HG02970 (cell line): Measurements from ENCODE around the gene PLK5.

Experiments used
- ATAC-seq: cut with Tn5 transposase; IDR thresholded peaks from one replicate; pipeline ENCODE4 v1.9.1; 2021; ENCODE audit warnings: mild to moderate bottlenecking, moderate library complexity, moderate number of reproducible peaks; ENCODE audit not compliant: unreplicated experiment, low FRiP score

PLK5 gene

DNA sequence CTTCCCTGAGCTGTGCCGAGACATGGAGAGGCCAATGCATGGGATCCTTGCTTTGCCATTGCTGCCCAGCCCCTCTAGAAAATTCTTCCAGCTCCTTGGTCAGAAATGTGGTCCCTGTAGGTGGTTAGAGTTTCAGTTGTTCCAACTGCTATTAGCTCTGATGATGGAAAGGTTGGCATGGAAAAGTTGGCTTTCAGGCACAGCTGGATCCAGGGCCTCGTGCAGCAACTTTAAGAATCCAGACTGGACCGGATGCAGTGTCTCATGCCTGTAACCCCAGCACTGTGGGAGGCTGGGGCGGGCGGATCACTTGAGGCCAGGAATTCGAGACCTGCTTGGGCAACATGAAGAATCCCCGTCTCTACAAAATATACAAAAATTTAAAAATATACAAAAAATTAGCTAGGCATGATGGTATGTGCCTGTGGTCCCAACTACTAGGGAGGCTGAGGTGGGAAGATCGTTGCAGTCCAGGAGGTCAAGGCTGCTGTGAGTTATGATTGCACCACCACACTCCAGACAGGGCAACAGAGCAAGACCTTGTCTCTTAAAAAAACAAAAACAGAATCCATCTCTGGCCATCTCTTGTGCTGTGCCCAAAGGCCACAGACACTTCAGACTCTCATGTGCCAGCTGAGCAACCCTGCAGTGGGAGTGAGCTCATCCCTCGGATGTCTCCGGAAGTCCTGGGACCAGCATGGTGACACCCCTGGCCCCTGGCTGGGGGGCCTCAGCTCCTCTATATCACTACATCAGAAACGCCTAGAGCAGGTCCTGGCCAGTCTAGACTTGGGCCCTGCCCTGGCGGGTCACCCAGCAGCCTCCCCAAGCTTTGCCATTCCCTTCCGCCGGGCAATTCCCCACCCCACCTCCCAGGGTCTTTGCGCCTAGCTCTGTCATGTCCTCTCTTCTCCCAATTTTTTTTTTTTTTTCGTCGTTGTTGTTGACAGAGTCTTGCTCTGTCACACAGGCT, 27.5 kb downstream of the PLK5 start:
- no peak for ATAC-seq

DNA sequence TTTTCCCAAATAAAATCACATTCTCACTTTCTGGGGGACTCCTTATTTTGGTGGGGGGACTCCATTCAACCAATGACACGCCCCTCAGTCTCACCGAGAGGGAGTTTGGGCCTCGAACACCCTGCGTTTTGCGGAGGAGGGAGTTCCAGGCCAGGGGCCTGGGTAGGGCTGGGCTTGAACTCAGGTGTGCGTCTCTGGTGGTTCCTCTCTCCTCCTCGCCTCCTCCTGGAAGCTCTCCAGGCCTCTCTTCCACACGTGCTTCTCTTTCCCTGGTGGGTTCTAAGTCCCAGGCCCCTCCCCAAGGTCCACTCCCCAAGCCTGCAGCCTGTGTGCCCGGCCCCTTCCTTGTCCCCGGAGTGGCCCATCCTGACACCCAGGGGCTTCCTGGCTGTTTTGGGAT, 29.5 kb downstream of the PLK5 start:
- no peak for ATAC-seq

DNA sequence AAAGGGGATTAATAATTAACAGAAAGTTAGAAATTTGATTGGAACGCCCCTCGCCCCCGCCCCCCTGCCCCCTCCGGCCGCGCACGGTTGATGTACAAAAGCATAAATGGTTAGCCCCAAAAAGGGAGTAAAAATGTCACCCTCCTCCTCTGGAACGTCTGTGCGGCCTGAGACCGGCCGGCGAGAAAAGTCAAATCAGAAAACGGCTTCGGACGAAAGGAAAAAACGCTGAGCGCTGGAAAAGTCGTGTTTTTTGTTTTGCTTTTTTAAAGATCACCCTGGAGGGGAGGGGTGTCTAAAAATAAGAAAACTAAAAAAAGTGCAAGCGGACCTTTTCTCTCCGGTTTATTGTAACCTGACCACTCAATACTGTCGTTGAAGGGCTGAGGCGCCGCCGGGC, 31.1 kb downstream of the PLK5 start:
- ATAC-seq: no peak

DNA sequence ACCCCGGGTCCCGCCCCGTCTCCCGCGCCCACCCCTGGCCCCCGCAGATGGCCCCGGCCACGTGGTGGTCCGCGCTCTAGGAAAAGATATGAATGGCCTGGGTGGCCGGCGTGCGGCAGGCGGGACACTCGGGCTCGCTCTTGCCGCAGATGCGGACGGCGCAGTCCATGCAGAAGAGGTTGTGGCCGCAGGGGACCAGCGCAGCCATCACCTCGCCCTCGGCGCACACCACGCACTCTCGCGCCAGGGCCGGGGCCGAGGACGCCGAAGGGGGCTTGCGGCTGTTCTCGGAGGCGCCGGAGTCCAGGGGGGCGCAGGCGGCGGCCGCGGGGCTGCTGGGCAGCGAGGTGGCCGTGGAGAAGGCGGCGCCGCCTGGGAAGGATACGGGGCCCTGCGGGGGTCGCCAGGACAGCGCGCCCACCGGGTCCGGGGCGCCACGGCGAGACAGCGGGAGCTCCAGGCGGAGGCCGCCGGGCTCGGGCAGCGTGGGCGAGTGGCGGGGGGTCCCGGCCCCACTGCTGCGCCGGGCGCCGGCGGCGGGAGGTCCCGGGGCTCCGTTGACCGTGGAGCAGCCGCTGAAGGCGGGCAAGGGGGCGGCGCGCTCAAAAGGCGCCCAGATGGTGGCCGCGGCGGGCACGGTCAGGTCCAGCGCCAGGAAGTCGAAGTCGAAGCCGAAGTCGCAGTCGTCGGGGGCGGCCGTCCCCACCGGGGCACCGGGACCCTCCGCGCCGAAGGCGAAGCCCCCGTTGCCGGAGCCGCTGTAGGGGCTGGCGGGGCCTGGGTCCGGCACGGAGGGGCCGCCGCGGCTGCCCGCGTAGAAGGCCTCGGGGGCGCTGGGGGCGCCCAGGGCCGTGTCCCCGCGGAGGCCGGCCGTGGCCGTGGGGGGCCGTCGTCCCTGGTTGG, 31.9 kb downstream of the PLK5 start:
- ATAC-seq: no peak

DNA sequence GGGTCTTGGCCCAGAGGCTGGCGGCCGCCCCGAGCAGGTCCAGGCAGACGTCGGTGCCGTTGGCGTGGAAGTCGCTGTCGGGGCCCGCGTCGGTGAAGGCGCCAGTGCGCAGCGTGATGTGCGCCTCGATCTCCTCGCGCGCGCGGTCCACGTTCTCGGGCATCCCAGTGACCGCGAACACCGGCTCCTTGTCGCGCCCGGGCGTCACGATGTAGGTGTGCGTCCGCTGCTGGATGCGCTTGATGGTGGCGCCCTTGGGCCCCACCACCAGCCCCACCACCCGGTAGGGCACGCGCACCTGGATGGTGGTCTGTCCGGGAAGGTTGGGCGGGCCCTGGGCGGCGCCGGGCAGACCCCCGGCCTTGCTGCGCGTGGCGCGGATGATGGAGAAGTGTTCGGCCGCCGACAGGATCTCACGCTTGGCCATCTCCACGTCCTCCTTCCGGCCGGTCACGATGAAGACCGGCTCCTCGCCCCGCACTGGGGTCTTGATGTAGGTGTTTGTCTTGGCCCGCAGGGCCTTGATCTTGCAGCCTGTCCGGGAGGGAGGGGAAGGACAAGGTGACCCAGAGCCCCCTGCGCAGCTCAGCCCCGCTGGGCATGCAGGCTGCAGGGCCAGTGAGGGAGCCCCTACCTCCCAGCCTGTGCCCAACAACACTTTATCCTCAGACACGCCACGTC, 32.7 kb downstream of the PLK5 start:
- no peak for ATAC-seq

DNA sequence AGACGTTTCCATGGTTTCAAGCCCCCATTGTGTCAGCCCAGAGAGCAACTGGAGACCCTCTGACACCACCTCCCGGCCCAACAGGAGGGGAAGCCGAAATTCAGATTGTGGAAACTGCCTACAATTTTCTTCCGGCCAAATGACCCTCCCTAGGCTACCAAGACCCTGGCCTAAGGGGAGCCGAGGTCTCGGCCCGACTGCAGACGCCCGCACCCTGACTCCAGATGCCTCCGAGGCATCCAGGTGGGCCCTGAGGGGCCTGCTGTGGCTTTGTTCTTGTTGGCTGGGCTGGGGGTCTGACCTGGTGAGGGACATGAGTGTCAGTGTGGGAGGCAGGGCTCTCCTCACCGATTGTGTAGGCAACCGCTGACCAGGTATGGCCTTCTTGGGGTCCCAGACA, 34.7 kb downstream of the PLK5 start:
- ATAC-seq: no peak

DNA sequence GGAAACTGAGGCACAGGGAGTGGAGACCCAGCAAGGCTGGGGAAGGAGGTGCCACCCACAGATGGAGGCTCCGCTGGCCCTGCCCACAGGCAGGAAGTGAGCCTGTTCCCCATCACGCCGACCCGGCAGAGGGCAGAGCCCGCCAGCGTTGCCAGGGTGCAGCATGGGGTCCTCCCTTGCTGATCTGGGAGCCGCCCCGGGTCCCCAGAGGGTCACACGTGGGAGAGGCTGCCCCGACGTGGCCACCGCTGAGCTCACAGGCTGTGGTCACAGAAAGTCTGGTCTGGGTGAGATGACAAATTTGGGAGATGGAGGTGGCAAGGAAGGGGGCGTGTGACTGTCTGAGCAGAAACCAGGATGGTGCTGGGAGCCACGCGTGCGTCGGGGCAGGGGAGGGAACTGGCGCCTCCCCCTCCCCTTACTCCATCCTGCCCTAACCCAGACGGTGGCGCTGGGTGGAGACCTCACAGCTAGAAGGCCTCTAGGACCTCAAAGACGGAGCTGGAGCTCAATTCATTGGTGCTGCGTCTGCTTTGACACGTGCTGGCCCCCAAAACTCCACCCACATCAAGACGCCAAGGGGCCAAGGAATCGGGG, 36.5 kb downstream of the PLK5 start:
- no peak for ATAC-seq

DNA sequence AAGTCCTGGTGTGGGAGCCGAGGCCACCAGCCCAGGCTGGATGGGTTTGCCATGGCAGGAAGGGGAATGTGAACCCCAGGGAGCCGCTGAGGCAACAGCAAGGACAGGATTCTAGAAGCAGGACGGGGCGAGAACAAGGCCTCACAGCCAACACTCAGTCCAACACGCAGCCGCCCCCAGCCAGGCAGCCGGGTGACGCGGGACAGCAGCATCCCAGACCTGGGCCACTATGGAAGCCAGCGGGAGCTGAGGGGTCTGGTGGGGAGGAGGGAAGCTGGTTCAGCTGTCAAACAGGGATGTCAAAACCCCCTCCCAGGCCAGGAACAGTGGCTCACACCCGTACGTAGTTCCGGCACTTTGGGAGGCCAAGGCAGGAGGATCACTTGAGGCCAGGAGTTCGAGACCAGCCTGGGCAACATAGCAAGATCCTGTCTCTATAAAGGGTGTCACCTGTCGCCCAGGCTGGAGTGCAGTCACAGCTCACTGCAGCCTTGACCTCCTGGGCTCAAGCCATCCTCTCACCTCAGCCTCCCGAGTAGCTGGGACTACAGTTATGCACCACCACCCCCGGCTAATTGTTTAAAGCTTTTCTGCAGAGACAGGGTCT, 37.5 kb downstream of the PLK5 start:
- ATAC-seq: no peak

DNA sequence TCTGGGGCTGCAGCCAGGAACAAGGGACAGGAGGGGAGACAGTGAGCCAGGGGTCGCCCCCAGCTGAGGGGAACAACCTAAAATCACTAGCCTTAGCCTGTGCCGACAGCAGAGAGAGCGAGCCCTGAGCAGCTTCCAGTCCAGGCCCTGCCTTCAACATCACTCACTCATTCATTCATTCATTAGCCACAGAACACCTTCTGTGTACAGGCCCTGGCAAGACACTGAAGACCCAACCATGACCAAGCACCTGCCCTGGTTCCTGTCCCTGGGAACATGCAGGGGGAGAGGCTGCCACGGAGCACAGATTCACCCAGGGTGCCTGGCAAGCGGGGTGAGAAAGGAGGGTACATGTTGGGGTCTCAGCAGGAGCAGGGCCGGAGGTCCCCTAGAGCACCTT, 39.4 kb downstream of the PLK5 start:
- ATAC-seq: no peak

DNA sequence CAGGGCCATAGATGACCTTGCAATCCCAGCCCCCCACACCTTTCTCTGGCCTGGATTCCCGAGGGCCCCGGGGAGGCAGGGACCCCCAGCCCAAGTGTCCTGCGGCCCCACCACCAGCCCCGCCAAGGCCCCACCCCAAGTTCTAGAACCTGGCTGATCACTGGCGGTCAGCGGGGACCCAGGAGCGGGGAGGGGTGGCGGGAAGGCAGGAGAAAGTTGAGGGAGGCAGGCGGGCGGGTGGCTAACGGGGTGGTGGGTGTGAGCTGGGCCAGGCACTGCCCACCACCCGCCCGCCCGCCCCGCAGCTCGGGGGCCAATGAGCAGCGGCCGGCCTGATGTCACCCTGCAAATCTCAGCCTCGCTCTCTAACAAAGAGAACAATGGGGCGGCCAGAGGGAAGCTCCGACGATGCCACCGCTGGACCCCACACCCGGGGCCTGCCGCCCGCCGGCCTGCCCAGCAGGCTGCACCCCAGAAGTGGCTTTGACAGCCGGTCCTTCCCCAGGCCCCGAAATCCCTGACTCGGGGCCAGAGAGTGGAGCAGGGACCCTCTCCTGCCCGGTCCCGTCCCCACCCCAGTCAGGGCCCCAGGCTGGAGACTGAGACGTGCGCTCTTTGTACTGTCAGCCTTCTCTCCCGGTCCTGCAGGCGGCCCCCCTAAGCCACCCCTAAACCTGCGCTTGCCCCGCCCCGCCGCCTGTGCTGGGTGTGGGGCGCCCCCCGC, 42.7 kb downstream of the PLK5 start:
- ATAC-seq: no peak

DNA sequence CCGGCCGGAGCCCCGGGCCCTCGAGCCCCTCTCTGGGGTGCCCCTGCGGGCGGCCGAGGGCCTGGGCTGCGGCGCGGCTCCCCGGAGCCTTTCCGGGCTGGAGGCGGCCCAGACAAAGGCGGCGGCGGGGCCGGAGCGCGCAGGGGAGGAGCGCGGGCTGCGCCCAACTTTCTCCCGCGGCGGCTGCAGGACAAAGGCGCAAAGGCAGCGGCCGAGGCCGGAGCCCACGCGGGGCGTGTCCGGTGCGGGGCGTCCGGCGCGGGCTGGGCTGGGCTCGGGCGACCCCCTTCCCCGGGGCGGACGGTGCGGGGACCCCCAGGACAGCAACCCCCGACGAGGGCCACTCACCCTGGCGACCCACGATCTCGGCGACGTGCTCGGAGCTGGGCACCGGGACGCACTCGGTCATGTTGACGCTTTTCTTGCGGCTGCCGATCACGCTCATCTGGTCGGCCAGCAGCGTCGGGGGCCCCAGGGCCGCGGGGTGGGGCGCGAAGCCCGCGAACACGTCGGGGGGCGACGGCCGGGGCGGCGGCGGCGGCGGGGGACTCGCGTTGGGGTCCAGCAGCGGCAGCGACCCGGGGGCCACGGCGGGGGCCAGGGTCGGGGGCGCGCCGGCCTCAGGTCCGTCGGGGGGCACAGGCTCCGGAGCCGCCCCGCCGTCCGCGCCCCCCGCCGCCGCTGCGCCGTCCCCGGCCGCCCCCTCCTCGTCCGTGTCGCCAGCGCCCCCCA, 43.4 kb downstream of the PLK5 start:
- ATAC-seq: no peak

DNA sequence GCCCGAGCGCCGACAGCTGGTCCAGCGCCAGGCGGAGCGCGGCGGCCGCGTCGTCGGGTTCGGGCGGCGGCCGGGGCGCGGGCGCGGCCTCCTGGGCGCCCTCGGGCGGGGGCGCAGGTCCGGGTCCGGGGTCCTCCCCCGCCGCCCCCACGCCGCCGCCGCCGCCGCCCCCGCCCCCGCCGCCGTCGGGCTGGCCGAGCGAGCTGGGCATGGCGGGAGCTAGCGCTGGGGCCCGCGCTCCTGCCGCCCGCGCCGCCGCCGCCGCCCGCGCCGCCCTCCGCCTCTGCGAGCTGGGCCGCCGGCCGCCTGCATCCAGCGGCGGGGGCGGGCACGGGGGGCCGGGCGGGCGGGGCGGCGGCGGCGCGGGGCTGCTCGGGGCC, 44.0 kb downstream of the PLK5 start:
- peak; percentile 27 for ATAC-seq

DNA sequence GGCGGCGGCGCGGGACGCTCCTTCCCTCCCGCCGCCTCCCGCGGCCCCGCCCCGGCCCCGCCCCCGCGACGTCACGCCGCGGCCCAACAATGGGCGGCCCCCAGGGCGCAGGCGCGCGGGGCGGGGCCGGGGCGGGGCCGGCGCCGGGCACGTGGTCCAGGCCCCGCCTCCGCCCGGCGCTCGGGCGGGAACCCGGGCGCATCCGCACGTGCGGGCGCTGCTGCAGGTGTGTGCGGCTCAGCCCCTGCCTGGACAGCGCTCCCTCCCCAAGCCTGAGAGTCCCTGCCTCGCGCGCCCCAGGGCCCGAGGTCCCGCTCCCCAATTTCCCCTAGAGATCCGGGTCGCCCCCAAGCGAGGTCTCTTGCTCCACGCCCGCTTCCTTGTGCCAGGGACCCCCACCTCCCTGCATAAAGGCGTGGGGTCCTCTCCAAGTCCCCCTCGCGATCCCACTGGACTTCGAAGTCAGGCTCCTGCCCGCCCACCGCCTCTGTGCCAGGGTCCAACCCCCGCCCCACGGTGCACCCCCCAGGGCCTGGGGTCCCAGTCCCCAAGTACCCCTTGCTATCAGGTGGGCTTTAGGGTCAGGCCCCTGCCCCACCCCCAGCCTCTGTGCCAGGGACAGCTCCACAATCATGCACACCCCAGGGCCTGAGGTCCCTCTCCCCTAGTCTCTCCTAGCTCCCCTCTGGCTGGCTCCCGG, 44.6 kb downstream of the PLK5 start, which contains the start of gene MEX3D:
TSS of gene MEX3D (minus strand) at position 6 of the 700 bp plus-strand sequence. CDS start 267 bp downstream, outside the sequence.
- ATAC-seq: peak; percentile 68

DNA sequence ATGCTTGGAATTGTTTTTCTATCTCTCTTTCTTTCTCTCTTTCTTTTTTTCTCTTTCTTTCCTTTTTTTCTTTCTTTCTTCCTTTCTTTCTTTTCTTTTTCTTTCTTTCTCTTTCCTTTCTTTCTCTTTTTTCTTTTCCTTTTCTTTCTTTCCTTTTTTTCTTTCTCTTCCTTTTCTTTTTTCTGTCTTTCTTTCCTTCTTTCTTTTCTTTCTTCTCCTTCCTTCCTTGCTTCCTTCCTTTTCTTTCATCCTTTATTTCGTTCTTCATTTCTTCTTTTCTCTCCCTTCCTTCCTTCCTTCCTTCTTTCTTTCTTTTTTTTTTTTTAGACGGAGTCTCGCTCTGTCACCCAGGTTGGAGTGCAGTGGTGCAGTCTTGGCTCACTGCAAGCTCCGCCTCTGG, 46.1 kb downstream of the PLK5 start:
- no peak for ATAC-seq

DNA sequence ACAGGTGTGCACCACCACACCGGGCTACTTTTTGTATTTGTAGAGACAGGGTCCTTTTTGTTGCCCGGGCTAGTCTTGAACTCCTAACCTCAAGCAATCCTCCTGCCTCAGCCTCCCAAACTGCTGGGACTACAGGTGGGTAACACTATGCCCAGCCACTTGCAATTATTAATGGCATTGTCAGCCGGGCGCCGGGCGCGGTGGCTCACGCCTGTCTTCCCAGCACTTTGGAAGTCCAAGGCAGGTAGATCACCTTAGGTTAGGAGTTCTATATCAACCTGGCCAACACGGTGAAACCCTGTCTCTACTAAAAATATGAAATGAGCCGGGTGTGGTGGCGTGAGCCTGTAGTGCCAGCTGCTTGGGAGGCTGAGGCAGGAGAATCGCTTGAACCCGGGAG, 47.0 kb downstream of the PLK5 start:
- no peak for ATAC-seq

DNA sequence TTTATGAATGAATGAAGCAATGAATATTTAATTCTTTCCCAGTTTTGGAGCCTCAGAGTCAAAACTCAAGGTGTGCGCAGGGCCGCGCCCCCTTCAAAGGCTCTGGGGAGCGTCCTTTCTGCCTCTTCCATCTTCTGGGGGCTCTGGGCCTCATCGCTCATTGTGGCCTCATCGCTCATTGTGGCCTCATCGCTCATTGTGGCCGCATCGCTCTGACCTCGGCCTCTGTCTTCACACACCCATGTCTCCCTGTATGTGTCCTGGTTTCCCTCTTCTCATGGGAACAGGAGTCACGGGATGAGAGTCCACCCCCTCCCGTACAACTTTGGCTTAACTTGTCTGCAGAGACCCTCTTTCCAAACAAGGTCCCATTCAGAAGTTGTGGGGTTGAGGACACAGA, 47.5 kb downstream of the PLK5 start:
- no peak for ATAC-seq

DNA sequence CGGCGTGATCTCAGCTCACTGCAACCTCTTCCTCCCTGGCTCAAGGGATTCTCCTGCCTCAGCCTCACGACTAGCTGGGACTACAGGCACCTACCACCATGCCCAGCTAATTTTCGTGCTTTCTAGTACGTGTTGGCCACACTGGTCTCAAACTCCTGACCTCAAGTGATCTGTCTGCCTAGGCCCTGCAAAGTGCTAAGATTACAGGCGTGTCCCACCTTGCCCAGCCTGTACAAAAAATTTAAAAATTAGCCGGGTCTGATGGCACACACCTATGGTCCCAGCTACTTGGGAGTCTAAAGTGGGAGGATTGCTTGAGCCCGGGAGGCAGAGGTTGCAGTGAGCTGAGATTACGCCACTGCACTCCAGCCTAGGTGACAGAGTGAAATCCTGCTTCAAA, 48.9 kb downstream of the PLK5 start:
- ATAC-seq: no peak
